Ecto neural progenitor cell (in vitro differentiated cells): ENCODE data around the gene ATF7IP2.
"Not testable (repeated sequence)": the region's sequence is repeated elsewhere in the genome, so short reads cannot be mapped to it uniquely, and the experiment has no call there.

ENCODE experiments used
- DNase-seq: peaks from one replicate; pipeline ENCODE4 v3.0.0-alpha.2; 2018; ENCODE audit warnings: low spot score

ATF7IP2 gene

DNA sequence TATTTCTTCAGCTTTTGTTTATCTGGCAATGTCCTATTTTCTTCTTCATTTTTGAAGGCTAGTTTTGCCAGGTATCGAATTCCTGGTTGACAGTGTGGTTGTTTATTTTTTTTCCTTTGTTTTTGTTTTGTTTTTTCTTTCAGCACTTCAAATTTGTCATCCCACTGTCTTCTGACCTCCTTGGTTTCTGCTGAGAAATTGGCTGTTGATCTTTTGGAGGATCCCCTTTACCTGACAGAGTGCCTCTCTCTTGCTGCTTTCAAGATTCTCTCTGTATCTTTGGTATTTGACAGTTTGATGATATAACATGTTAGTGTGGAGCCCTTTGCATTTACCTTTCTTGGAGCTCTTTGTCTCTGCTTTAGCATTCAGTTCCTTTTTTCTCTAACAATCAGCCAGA is 9.6 kb upstream of the ATF7IP2 start:
- no peak for DNase-seq

GRCh38 chr16:10383626-10384025 is 2.2 kb upstream of the ATF7IP2 start:
- DNase-seq, result no peak

- DNase-seq, result no peak
These were observed 748 bp downstream of the ATF7IP2 start for GRCh38 chr16:10386517-10387100.

DNA sequence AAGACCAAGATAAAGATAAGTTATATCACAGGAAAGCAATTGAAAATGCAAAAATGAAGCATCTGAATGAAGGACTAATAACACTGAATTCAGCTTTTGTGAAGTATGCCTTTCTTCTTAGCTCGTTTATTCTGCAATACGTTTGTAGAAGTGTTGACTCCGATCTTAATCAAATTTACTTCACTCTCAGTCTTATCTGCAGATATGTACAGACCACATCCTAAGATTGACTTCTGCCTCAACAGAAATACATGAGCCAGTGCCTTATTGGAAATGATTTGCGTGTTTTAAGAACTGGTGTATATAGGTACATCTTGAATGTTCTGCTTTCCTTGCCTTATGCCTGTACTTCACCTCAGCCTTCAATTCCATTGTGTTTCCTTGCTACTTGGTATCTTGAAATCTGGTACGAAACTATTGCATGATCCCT is 1.3 kb downstream of the ATF7IP2 start:
- no peak for DNase-seq

- no peak for DNase-seq
These were observed 3.1 kb downstream of the ATF7IP2 start for GRCh38 chr16:10388988-10389387.

- DNase-seq, result no peak
These were observed 4.5 kb downstream of the ATF7IP2 start for GRCh38 chr16:10390330-10390729.

- DNase-seq, result no peak
These were observed 5.0 kb downstream of the ATF7IP2 start for GRCh38 chr16:10390867-10391266.

- DNase-seq, result no peak
These were observed 5.5 kb downstream of the ATF7IP2 start for GRCh38 chr16:10391339-10391738.

DNA sequence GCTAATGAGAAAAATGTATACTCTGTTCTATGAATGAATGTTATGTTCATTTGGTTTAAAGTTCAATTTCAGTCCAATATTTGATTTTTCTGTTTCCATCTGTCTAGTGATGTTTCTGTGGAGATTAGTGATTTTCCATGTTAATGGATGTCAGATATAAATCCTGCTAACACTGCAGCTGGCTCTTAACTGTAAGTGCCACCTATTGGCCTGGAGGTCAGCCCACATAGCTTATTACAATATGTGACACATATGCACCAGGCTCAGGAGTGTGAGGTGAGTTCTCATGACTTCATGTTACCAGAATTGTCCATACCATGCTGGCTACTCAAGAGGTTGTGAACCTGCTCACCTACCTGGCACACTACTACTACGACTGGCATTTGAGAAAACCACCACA is 17.1 kb downstream of the ATF7IP2 start:
- no peak for DNase-seq

GRCh38 chr16:10405386-10405939 is 19.6 kb downstream of the ATF7IP2 start:
- no peak for DNase-seq

GRCh38 chr16:10408824-10409381 is 23.0 kb downstream of the ATF7IP2 start:
- DNase-seq, result no peak

- DNase-seq, result not testable (repeated sequence)
These were observed 23.9 kb downstream of the ATF7IP2 start for GRCh38 chr16:10409713-10410112.

GRCh38 chr16:10410469-10410868 is 24.6 kb downstream of the ATF7IP2 start:
- DNase-seq, result no peak

GRCh38 chr16:10412935-10413601 is 27.2 kb downstream of the ATF7IP2 start:
- DNase-seq, result no peak

GRCh38 chr16:10418204-10418603 is 32.3 kb downstream of the ATF7IP2 start:
- DNase-seq, result not testable (repeated sequence)

- no peak for DNase-seq
These were observed 33.8 kb downstream of the ATF7IP2 start for GRCh38 chr16:10419701-10420100.

DNA sequence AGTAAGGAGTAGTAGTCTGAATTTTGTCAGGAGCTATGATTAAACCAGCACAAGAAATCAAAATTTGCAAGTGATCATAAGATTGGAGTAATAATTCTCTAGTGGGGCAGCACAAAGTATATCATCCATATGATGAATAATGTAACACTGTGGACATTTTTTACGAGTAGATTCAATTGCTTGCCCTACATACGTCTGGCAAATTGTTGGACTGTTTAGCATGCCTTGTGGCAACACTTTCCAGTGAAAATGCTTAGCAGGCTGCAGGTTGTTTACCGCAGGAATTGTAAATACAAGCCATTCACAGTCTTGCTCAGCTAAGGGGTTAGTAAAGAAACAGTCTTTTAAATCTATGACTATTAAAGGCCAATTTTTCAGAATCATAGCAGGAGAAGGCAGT is 35.7 kb downstream of the ATF7IP2 start:
- DNase-seq, result no peak

GRCh38 chr16:10428433-10429168 is 42.7 kb downstream of the ATF7IP2 start:
- DNase-seq, result no peak

GRCh38 chr16:10429299-10429969 is 43.6 kb downstream of the ATF7IP2 start:
- not testable (repeated sequence) for DNase-seq

DNA sequence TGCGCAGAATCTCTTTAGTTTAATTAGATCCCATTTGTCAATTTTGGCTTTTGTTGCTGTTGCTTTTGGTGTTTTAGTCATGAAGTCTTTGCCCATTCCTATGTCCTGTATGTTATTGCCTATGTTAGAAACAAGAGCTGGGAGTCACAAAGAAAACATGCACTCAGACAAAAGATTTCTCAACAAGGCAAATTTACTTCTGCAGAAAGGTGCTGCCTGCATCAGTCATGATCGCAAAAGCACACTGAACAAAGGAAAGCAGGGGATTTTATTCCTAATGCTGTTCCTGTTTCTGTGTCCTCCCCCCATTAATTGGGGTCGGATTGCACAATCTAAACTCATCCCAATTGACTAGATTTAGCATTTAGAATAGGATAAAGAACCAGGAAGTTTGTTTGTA is 55.9 kb downstream of the ATF7IP2 start:
- DNase-seq, result no peak

DNA sequence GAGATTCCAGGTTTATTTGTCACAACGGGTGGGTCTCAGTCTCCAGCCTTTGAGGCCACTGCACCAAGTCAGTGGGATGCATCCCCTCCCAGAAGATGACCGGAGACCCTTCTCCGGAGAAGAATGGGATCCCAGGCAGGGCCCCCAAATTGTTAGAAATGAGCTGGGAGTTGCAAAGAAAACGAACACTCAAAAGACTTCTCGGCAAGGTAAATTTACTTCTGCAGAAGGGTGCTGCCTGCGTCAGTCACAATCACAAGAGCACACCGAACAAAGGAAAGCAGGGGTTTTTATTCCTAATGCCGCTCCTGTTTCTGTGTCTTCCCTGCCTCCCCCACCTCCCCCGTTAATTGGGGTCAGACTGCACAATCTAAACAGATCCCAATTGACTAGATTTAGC is 61.4 kb downstream of the ATF7IP2 start:
- no peak for DNase-seq
